Neural cell (in vitro differentiated cells): ENCODE results near the gene ARFRP1. TPM values are rescaled to one million over a fixed set of nuclear protein-coding genes. Genes with fewer than 3 reads are reported as not detected.

Source experiments
- H2AFZ ChIP-seq: fragments of 200-600, 300-800 bp; sonication (generic), shearing (Covaris generic); 2 replicates; pipeline ENCODE4 v1.6.0; 2014; ENCODE audit warnings: low read depth, mild to moderate bottlenecking, antibody characterized with exemption, low read length, moderate library complexity
- H3F3A ChIP-seq: fragments of 200-600 bp; shearing (Covaris generic); 2 replicates; pipeline ENCODE4 v1.6.1; 2016; ENCODE audit warnings: mild to moderate bottlenecking, moderate library complexity, mixed read lengths, antibody characterized with exemption, low read length; ENCODE audit not compliant: insufficient read depth, poor library complexity, severe bottlenecking
- H3K27ac ChIP-seq: fragments of 200-600, 300-800 bp; sonication (generic), shearing (Covaris generic); 2 replicates; pipeline ENCODE4 v1.5.1; 2014; ENCODE audit warnings: mild to moderate bottlenecking, low read length, moderate library complexity
- H3K27me3 ChIP-seq: fragments of 300-800, 200-600 bp; sonication (generic), shearing (Covaris generic); 2 replicates; pipeline ENCODE4 v1.6.0; 2014; ENCODE audit warnings: mild to moderate bottlenecking, low read depth, low read length, moderate library complexity; ENCODE audit not compliant: insufficient read depth
- H3K36me3 ChIP-seq: fragments of 300-800, 200-600 bp; sonication (generic), shearing (Covaris generic); 2 replicates; pipeline ENCODE4 v1.5.1; 2014; ENCODE audit warnings: mild to moderate bottlenecking, antibody characterized with exemption, low read length, moderate library complexity; ENCODE audit not compliant: insufficient read depth
- H3K4me2 ChIP-seq: fragments of 300-800, 200-600 bp; sonication (generic), shearing (Covaris generic); 2 replicates; pipeline ENCODE4 v1.6.0; 2014; ENCODE audit warnings: mild to moderate bottlenecking, low read length
- H3K4me3 ChIP-seq: fragments of 300-800, 200-600 bp; sonication (generic), shearing (Covaris generic); 2 replicates; pipeline ENCODE4 v1.5.1; 2014; ENCODE audit warnings: mild to moderate bottlenecking, low read length, moderate library complexity
- H3K79me2 ChIP-seq: fragments of 200-600 bp; shearing (Covaris generic); replicated peaks from 2 replicates; pipeline ENCODE4 v1.6.0; 2014; ENCODE audit warnings: mild to moderate bottlenecking, low read length, moderate library complexity; ENCODE audit not compliant: insufficient read depth
- H3K9ac ChIP-seq: fragments of 300-800, 200-600 bp; sonication (generic), shearing (Covaris generic); 2 replicates; pipeline ENCODE4 v1.6.1; 2016; ENCODE audit warnings: mild to moderate bottlenecking, low read length, mixed read lengths
- H3K9me2 ChIP-seq: fragments of 200-600 bp; shearing (Covaris generic); 2 replicates; pipeline ENCODE4 v1.6.1; 2016; ENCODE audit warnings: mild to moderate bottlenecking, low read length, mixed read lengths; ENCODE audit not compliant: insufficient read depth
- H3K9me3 ChIP-seq: fragments of 200-600, 300-800 bp; sonication (generic), shearing (Covaris generic); 2 replicates; pipeline ENCODE4 v1.6.1; 2016; ENCODE audit warnings: mild to moderate bottlenecking, mixed run types, low read length, moderate library complexity, mixed read lengths
- H4K20me1 ChIP-seq: fragments of 200-600 bp; shearing (Covaris generic); 2 replicates; pipeline ENCODE4 v1.6.1; 2016; ENCODE audit warnings: mild to moderate bottlenecking, mixed run types; ENCODE audit not compliant: insufficient read depth
- EP300 ChIP-seq: fragments of 450-650 bp; conservative IDR thresholded peaks from 2 replicates; pipeline ENCODE4 v1.6.1; 2014; ENCODE audit warnings: antibody characterized with exemption, mild to moderate bottlenecking, moderate library complexity; ENCODE audit not compliant: poor library complexity, severe bottlenecking
- EZH2 ChIP-seq: fragments of 200-600, 300-800 bp; shearing (Covaris generic), sonication (generic); IDR thresholded peaks from 2 replicates; pipeline ENCODE4 v1.6.1; 2014; ENCODE audit warnings: antibody characterized with exemption, low read length, borderline replicate concordance, mild to moderate bottlenecking; ENCODE audit not compliant: insufficient read depth, poor library complexity, severe bottlenecking
- MXI1 ChIP-seq: fragments of 450-650 bp; conservative IDR thresholded peaks from 2 replicates; pipeline ENCODE4 v1.6.1; 2014; ENCODE audit warnings: antibody characterized with exemption, mild to moderate bottlenecking; ENCODE audit not compliant: poor library complexity, severe bottlenecking
- POLR2AphosphoS5 ChIP-seq: IDR thresholded peaks from 2 replicates; pipeline ENCODE4 v1.6.1; 2012
- REST ChIP-seq: IDR thresholded peaks from 2 replicates; pipeline ENCODE4 v1.6.1; 2012; ENCODE audit warnings: borderline replicate concordance
- SMC3 ChIP-seq: fragments of 450-650 bp; conservative IDR thresholded peaks from 2 replicates; pipeline ENCODE4 v1.6.1; 2014; ENCODE audit warnings: antibody characterized with exemption, mild to moderate bottlenecking, moderate library complexity; ENCODE audit not compliant: poor library complexity
- TAF1 ChIP-seq: IDR thresholded peaks from 2 replicates; pipeline ENCODE4 v1.6.1; 2012; ENCODE audit warnings: low read depth
- polyA plus RNA-seq: library from polyadenylated mRNA; depleted of rRNA; stranded (reverse); fragments of >200 nt; gene quantifications from 2 replicates; pipeline ENCODE4 v1.2.3, GENCODE V29; 2014

The ARFRP1 gene
- polyA plus RNA-seq, 1 donor from 2014 or later, result 70.9 TPM

- Histone ChIP-seq H2AFZ (no peak overlapping the region), H3K9me2 (no peaks in the 10 kb centered on the region), H3F3A (no peaks in the 10 kb centered on the region), H3K27me3 (no peaks in the 10 kb centered on the region), H3K4me3 (peak overlapping the region; percentile 84), H3K36me3 (no peaks in the 10 kb centered on the region), H3K4me2 (peak overlapping the region; percentile 70), H3K79me2 (no peaks in the 10 kb centered on the region), H3K27ac (peak overlapping the region; percentile 47), H3K9ac (peak overlapping the region; percentile 76), H3K9me3 (no peaks in the 10 kb centered on the region), H4K20me1 (no peaks in the 10 kb centered on the region)
- TF ChIP-seq TAF1, result peak; percentile 25
- no peak for TF ChIP-seq REST
Observed at GRCh38 chr20:63740070-63740626, 32.4 kb upstream of the ARFRP1 start.

- Histone ChIP-seq H3K9me2 (no peaks in the 10 kb centered on the region), H3K27ac (peak within 1 kb of the TSS; percentile 47), H3F3A (no peaks in the 10 kb centered on the region), H3K4me2 (peak within 1 kb of the TSS; percentile 70), H2AFZ (no peak within 1 kb of the TSS), H3K9me3 (no peaks in the 10 kb centered on the region), H3K79me2 (no peaks in the 10 kb centered on the region), H3K36me3 (no peaks in the 10 kb centered on the region), H3K9ac (peak within 1 kb of the TSS; percentile 76), H4K20me1 (no peaks in the 10 kb centered on the region), H3K4me3 (peak within 1 kb of the TSS; percentile 84), H3K27me3 (no peaks in the 10 kb centered on the region)
- TF ChIP-seq TAF1, result no peak
- TF ChIP-seq POLR2AphosphoS5, result no peak
Observed at GRCh38 chr20:63739130-63740069, 31.6 kb upstream of the ARFRP1 start, which contains the start of gene SLC2A4RG. Gene SLC2A4RG, plus strand, starts transcription at chr20:63739776. Its CDS starts 137 bp downstream, at chr20:63739913.

- no peaks in the 10 kb centered on the region for H3F3A ChIP-seq
- H3K4me3 ChIP-seq, result peak overlapping the region; percentile 56
- H4K20me1 ChIP-seq, result no peaks in the 10 kb centered on the region
- peak overlapping the region; percentile 50 for H3K9ac ChIP-seq
- no peak overlapping the region for H2AFZ ChIP-seq
- H3K27ac ChIP-seq, result peak overlapping the region; percentile 12
- H3K79me2 ChIP-seq, result no peaks in the 10 kb centered on the region
- H3K9me2 ChIP-seq, result no peaks in the 10 kb centered on the region
- no peaks in the 10 kb centered on the region for H3K27me3 ChIP-seq
- H3K9me3 ChIP-seq, result no peaks in the 10 kb centered on the region
- TF ChIP-seq MXI1 (no peak), EZH2 (no peak), EP300 (no peak), SMC3 (no peak), POLR2AphosphoS5 (no peak)
- H3K4me2 ChIP-seq, result no peak overlapping the region
- no peaks in the 10 kb centered on the region for H3K36me3 ChIP-seq
Observed at GRCh38 chr20:63738687-63739129, 30.9 kb upstream of the ARFRP1 start.
